ENCODE data around the gene SLC2A4RG.

Gene SLC2A4RG

GRCh38 chr20:63699466-63700198, 39.9 kb upstream of the SLC2A4RG start:
- peak; percentile 20 for DNase-seq (ENCODE audit: low spot score)

- DNase-seq (ENCODE audit: low spot score) = peak; percentile 12
Measured at GRCh38 chr20:63700199-63701050, 39.2 kb upstream of the SLC2A4RG start.

GRCh38 chr20:63701051-63701328, 38.6 kb upstream of the SLC2A4RG start:
- no peak for DNase-seq (ENCODE audit: low spot score)

- peak; percentile 10 for DNase-seq (ENCODE audit: low spot score)
Measured at GRCh38 chr20:63701329-63702035, 38.1 kb upstream of the SLC2A4RG start.

GRCh38 chr20:63702036-63702665, 37.4 kb upstream of the SLC2A4RG start:
- no peak for DNase-seq (ENCODE audit: low spot score)

GRCh38 chr20:63702751-63703470, 36.7 kb upstream of the SLC2A4RG start:
- DNase-seq (ENCODE audit: low spot score) = peak; percentile 5

GRCh38 chr20:63703471-63703975, 36.1 kb upstream of the SLC2A4RG start:
- peak; percentile 6 for DNase-seq (ENCODE audit: low spot score)

- DNase-seq (ENCODE audit: low spot score) = no peak
Measured at GRCh38 chr20:63703976-63704748, 35.4 kb upstream of the SLC2A4RG start.

GRCh38 chr20:63704749-63705117, 34.8 kb upstream of the SLC2A4RG start:
- no peak for DNase-seq (ENCODE audit: low spot score)

GRCh38 chr20:63705232-63706026, 34.1 kb upstream of the SLC2A4RG start:
- DNase-seq (ENCODE audit: low spot score) = no peak

GRCh38 chr20:63706027-63706695, 33.4 kb upstream of the SLC2A4RG start:
- DNase-seq (ENCODE audit: low spot score) = no peak

- DNase-seq (ENCODE audit: low spot score) = peak; percentile 84
Measured at GRCh38 chr20:63706852-63707557, 32.6 kb upstream of the SLC2A4RG start.

- DNase-seq (ENCODE audit: low spot score) = peak; percentile 95
Measured at GRCh38 chr20:63707558-63708300, 31.8 kb upstream of the SLC2A4RG start, which contains the start of the genes ARFRP1 and ZGPAT. Gene ARFRP1, minus strand, starts transcription at chr20:63707976. Its CDS starts 885 bp downstream, at chr20:63707091. Gene ZGPAT, plus strand, starts transcription at chr20:63708039. Its CDS starts 542 bp downstream, at chr20:63708581.

- DNase-seq (ENCODE audit: low spot score) = peak; percentile 30
Measured at GRCh38 chr20:63708301-63709148, 31.1 kb upstream of the SLC2A4RG start.

GRCh38 chr20:63709149-63709527, 30.4 kb upstream of the SLC2A4RG start:
- DNase-seq (ENCODE audit: low spot score) = no peak

GRCh38 chr20:63711085-63711645, 28.4 kb upstream of the SLC2A4RG start:
- DNase-seq (ENCODE audit: low spot score) = no peak
